ENCODE measurements around the gene UNKL. TPM values are rescaled to one million over a fixed set of nuclear protein-coding genes. Genes with fewer than 3 reads are reported as not detected.
A peak's percentile ranks its signal among the peaks of the same experiment; 100 is the strongest.

UNKL gene, protein sequence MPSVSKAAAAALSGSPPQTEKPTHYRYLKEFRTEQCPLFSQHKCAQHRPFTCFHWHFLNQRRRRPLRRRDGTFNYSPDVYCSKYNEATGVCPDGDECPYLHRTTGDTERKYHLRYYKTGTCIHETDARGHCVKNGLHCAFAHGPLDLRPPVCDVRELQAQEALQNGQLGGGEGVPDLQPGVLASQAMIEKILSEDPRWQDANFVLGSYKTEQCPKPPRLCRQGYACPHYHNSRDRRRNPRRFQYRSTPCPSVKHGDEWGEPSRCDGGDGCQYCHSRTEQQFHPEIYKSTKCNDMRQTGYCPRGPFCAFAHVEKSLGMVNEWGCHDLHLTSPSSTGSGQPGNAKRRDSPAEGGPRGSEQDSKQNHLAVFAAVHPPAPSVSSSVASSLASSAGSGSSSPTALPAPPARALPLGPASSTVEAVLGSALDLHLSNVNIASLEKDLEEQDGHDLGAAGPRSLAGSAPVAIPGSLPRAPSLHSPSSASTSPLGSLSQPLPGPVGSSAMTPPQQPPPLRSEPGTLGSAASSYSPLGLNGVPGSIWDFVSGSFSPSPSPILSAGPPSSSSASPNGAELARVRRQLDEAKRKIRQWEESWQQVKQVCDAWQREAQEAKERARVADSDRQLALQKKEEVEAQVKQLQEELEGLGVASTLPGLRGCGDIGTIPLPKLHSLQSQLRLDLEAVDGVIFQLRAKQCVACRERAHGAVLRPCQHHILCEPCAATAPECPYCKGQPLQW
- polyA plus RNA-seq (2013), result 24.9 and 25.4 TPM in 2 replicates

DNA sequence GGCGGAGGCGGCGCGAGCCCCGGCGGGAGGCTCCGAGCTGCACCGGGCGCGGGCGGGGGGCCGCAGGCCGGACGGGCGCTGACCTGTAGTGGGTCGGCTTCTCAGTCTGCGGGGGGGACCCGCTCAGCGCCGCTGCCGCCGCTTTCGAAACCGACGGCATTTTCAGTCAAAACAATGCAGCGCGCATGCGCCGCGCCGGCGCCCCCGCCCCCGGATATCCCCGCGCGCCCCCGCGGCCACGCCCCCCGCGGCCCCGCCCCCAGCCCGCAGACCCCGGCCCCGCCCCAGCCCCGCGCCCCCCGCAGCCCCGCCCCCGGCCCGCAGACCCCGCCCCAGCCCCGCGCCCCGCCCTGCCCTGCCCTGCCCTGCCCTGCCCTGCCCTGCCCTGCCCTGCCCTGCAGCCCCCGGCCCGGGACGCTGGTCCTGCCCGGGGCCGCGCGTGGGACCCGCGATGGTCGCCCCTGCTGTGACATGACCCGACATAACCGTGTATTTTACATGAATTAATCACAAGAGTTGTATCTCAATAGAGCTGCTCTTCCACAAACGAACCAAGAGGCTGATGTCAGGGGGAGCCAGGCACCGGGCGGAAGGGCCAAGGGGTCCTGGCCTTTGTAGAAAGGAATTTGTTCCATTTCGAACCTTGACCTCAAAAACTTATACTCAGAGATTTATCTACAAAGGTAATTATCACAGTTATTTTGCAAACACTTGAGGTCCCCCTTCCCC, at the start of gene UNKL:
UNKL (minus strand) TSS at position 173 of the 729 bp plus-strand sequence; CDS start at position 160, 13 bp downstream.
- H3K4me3 ChIP-seq (ENCODE audit: low read depth, low read length), result peak within 1 kb of the TSS; percentile 95
- peaks cover 5% of the 10 kb centered on the region in 2 experiments for H3K36me3 ChIP-seq (ENCODE audit: control insufficient read depth in 1 of 2, insufficient read depth in 2 of 2, low read length in 2 of 2)
- H3K9ac ChIP-seq (ENCODE audit: low read length), result peak within 1 kb of the TSS; percentile 5
- peak within 1 kb of the TSS; percentile 84 for H4K8ac ChIP-seq (ENCODE audit: low read depth, low read length)
- H2BK12ac ChIP-seq (ENCODE audit: low read length), result peak within 1 kb of the TSS; percentile 53
- H3K23ac ChIP-seq (ENCODE audit: low read length), result no peak within 1 kb of the TSS
- H3K4me2 ChIP-seq (ENCODE audit: low read length), result peak within 1 kb of the TSS; percentile 97
- H3K9me3 ChIP-seq (ENCODE audit: insufficient read depth, low read depth, low read length), result no peaks in the 10 kb centered on the region
- H4K12ac ChIP-seq (ENCODE audit: low read depth, low read length), result peak within 1 kb of the TSS; percentile 85
- peaks cover 5% of the 10 kb centered on the region for H3K79me2 ChIP-seq (ENCODE audit: control insufficient read depth, insufficient read depth, low read length, poor library complexity)
- peak within 1 kb of the TSS; percentile 80 for H3K4ac ChIP-seq (ENCODE audit: low read depth, low read length)
- peak within 1 kb of the TSS; percentile 74 for H2BK5ac ChIP-seq (ENCODE audit: low read depth, low read length, poor library complexity)
- H3K27me3 ChIP-seq (ENCODE audit: insufficient read depth, low read length), result no peaks in the 10 kb centered on the region
- peaks cover 8% of the 10 kb centered on the region for H3K79me1 ChIP-seq (ENCODE audit: low read length)
- WGBS (ENCODE audit: extremely low coverage, insufficient coverage, insufficient read length), result no CpG with 5 or more reads among the region's 72 CpGs
- peak within 1 kb of the TSS; percentile 70 for H2BK120ac ChIP-seq (ENCODE audit: insufficient read depth, low read length, poor library complexity)
- H3K14ac ChIP-seq (ENCODE audit: low read length), result peak within 1 kb of the TSS; percentile 69
- DNase-seq, result peak; percentile 60 to 79
- H3K4me1 ChIP-seq (ENCODE audit: control insufficient read depth in 1 of 2, insufficient read depth in 2 of 2, low read length in 2 of 2), result peaks cover 0 to 3% of the 10 kb centered on the region in 2 experiments
- peak within 1 kb of the TSS; percentile 68 for H4K91ac ChIP-seq (ENCODE audit: low read depth, low read length)
- H3K27ac ChIP-seq (ENCODE audit: low read depth, low read length), result no peak within 1 kb of the TSS
- peak within 1 kb of the TSS; percentile 4 for H2AK5ac ChIP-seq (ENCODE audit: low read length)
- H2AFZ ChIP-seq (ENCODE audit: insufficient read depth, low read length, poor library complexity), result peak within 1 kb of the TSS; percentile 91
- H3K18ac ChIP-seq (ENCODE audit: low read length), result peak within 1 kb of the TSS; percentile 79

DNA sequence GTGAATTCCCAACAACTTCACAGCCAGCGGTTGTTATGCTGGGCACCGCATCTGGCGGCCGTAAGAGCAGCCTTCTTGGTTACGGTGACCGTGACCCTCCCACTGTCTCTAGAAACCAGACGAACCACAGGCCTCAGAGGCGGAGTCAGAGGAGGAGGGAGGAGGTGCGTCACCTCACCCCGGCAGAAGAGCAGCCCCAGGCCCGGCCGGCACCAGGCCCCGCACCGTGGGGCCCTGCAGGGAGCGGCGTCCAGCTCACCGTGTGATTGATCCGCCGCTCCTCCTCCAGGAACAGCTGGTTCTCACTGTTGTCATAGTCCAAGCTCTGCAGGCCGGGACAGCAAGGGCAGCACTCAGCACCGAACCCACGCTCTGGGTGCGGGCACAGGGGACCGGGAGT, 46.6 kb upstream of the UNKL start:
- no peak overlapping the region for H3K4me3 ChIP-seq (ENCODE audit: low read depth, low read length)
- H3K4me1 ChIP-seq (ENCODE audit: control insufficient read depth in 1 of 2, insufficient read depth in 2 of 2, low read length in 2 of 2), result peaks cover 5 to 6% of the 10 kb centered on the region in 2 experiments
- H2AK5ac ChIP-seq (ENCODE audit: low read length), result no peak overlapping the region
- no peak overlapping the region for H2BK12ac ChIP-seq (ENCODE audit: low read length)
- no peak overlapping the region for H3K23ac ChIP-seq (ENCODE audit: low read length)
- no peaks in the 10 kb centered on the region for H3K9me3 ChIP-seq (ENCODE audit: insufficient read depth, low read depth, low read length)
- H3K9ac ChIP-seq (ENCODE audit: low read length), result no peak overlapping the region
- H3K27ac ChIP-seq (ENCODE audit: low read depth, low read length), result no peak overlapping the region
- H2AFZ ChIP-seq (ENCODE audit: insufficient read depth, low read length, poor library complexity), result no peak overlapping the region
- no CpG with 5 or more reads among the region's 24 CpGs for WGBS (ENCODE audit: extremely low coverage, insufficient coverage, insufficient read length)
- H3K79me2 ChIP-seq (ENCODE audit: control insufficient read depth, insufficient read depth, low read length, poor library complexity), result no peaks in the 10 kb centered on the region
- H2BK120ac ChIP-seq (ENCODE audit: insufficient read depth, low read length, poor library complexity), result no peak overlapping the region
- no peak overlapping the region for H4K91ac ChIP-seq (ENCODE audit: low read depth, low read length)
- H3K27me3 ChIP-seq (ENCODE audit: insufficient read depth, low read length), result no peaks in the 10 kb centered on the region
- H3K36me3 ChIP-seq (ENCODE audit: control insufficient read depth in 1 of 2, insufficient read depth in 2 of 2, low read length in 2 of 2), result peaks cover 46 to 48% of the 10 kb centered on the region in 2 experiments
- no peak for DNase-seq
- no peak overlapping the region for H3K18ac ChIP-seq (ENCODE audit: low read length)
- no peak overlapping the region for H3K4me2 ChIP-seq (ENCODE audit: low read length)
- no peak overlapping the region for H3K4ac ChIP-seq (ENCODE audit: low read depth, low read length)
- no peak overlapping the region for H4K12ac ChIP-seq (ENCODE audit: low read depth, low read length)
- no peak overlapping the region for H3K14ac ChIP-seq (ENCODE audit: low read length)
- no peaks in the 10 kb centered on the region for H3K79me1 ChIP-seq (ENCODE audit: low read length)
- H2BK5ac ChIP-seq (ENCODE audit: low read depth, low read length, poor library complexity), result no peak overlapping the region
- no peak overlapping the region for H4K8ac ChIP-seq (ENCODE audit: low read depth, low read length)

DNA sequence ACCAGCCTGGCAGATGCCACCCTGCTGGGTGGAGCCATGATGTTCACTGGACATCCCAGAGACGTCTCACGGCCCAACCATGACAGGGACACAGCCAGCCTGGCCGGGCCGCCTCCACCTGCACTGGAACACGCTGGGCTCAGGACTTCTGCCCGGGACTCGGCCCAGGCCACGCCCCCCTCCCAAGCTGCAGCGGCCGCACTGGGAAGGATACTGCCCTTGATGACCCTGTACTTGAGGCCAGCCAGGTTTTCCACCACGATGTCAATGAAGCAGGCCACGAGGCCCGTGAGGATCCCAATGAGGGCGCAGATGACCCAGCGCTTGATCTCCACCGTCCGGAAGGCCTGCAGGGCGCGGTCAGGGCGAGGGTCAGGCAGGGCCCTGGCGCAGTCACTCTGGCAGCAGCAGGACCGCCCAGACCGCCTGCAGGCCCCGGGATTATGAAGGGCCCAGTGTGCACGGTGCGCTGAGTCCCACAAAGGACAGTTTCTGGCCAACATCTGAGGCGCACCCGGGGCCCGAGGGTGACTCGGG, 46.2 kb upstream of the UNKL start:
- no peak overlapping the region for H3K14ac ChIP-seq (ENCODE audit: low read length)
- H3K79me2 ChIP-seq (ENCODE audit: control insufficient read depth, insufficient read depth, low read length, poor library complexity), result no peaks in the 10 kb centered on the region
- no peak overlapping the region for H2BK12ac ChIP-seq (ENCODE audit: low read length)
- H2BK5ac ChIP-seq (ENCODE audit: low read depth, low read length, poor library complexity), result no peak overlapping the region
- H4K8ac ChIP-seq (ENCODE audit: low read depth, low read length), result no peak overlapping the region
- H2AK5ac ChIP-seq (ENCODE audit: low read length), result no peak overlapping the region
- H3K9ac ChIP-seq (ENCODE audit: low read length), result no peak overlapping the region
- no peaks in the 10 kb centered on the region for H3K27me3 ChIP-seq (ENCODE audit: insufficient read depth, low read length)
- H4K91ac ChIP-seq (ENCODE audit: low read depth, low read length), result no peak overlapping the region
- no peak for DNase-seq
- H3K4me1 ChIP-seq (ENCODE audit: control insufficient read depth in 1 of 2, insufficient read depth in 2 of 2, low read length in 2 of 2), result peaks cover 5 to 6% of the 10 kb centered on the region in 2 experiments
- H3K79me1 ChIP-seq (ENCODE audit: low read length), result no peaks in the 10 kb centered on the region
- no peak overlapping the region for H3K27ac ChIP-seq (ENCODE audit: low read depth, low read length)
- no peak overlapping the region for H2AFZ ChIP-seq (ENCODE audit: insufficient read depth, low read length, poor library complexity)
- peak overlapping the region; percentile 7 for H3K18ac ChIP-seq (ENCODE audit: low read length)
- H3K36me3 ChIP-seq (ENCODE audit: control insufficient read depth in 1 of 2, insufficient read depth in 2 of 2, low read length in 2 of 2), result peaks cover 50 to 52% of the 10 kb centered on the region in 2 experiments
- H3K4me3 ChIP-seq (ENCODE audit: low read depth, low read length), result no peak overlapping the region
- no peak overlapping the region for H3K4me2 ChIP-seq (ENCODE audit: low read length)
- H4K12ac ChIP-seq (ENCODE audit: low read depth, low read length), result no peak overlapping the region
- WGBS (ENCODE audit: extremely low coverage, insufficient coverage, insufficient read length), result no CpG with 5 or more reads among the region's 30 CpGs
- no peaks in the 10 kb centered on the region for H3K9me3 ChIP-seq (ENCODE audit: insufficient read depth, low read depth, low read length)
- H3K4ac ChIP-seq (ENCODE audit: low read depth, low read length), result no peak overlapping the region
- no peak overlapping the region for H2BK120ac ChIP-seq (ENCODE audit: insufficient read depth, low read length, poor library complexity)
- H3K23ac ChIP-seq (ENCODE audit: low read length), result no peak overlapping the region

DNA sequence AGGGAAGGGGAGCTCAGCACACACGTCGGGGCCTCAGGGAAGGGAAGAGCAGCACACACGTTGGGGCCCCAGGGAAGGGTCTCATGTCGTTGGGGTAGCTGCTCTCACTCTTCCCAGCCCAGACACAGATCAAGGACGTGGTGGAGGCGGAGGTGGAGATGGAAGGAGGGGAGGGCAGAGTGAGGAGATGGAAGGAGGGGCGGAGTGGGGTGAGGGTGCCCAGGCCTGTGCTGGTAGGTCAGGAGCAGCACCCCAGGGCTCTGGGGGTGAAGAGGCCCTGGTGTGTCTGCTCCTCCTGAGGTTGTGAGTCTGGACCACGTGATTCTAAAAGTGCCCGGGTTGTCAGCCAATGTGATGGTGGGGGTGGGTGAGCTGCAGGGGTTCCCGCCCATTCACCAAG, 45.5 kb upstream of the UNKL start:
- no peak overlapping the region for H3K23ac ChIP-seq (ENCODE audit: low read length)
- no peak overlapping the region for H4K91ac ChIP-seq (ENCODE audit: low read depth, low read length)
- no peak overlapping the region for H2AK5ac ChIP-seq (ENCODE audit: low read length)
- H3K79me2 ChIP-seq (ENCODE audit: control insufficient read depth, insufficient read depth, low read length, poor library complexity), result no peaks in the 10 kb centered on the region
- no CpG with 5 or more reads among the region's 10 CpGs for WGBS (ENCODE audit: extremely low coverage, insufficient coverage, insufficient read length)
- H2BK120ac ChIP-seq (ENCODE audit: insufficient read depth, low read length, poor library complexity), result no peak overlapping the region
- H2BK12ac ChIP-seq (ENCODE audit: low read length), result no peak overlapping the region
- no peak overlapping the region for H2AFZ ChIP-seq (ENCODE audit: insufficient read depth, low read length, poor library complexity)
- peaks cover 5 to 6% of the 10 kb centered on the region in 2 experiments for H3K4me1 ChIP-seq (ENCODE audit: control insufficient read depth in 1 of 2, insufficient read depth in 2 of 2, low read length in 2 of 2)
- H3K27ac ChIP-seq (ENCODE audit: low read depth, low read length), result no peak overlapping the region
- H3K36me3 ChIP-seq (ENCODE audit: control insufficient read depth in 1 of 2, insufficient read depth in 2 of 2, low read length in 2 of 2), result peaks cover 57 to 59% of the 10 kb centered on the region in 2 experiments
- no peaks in the 10 kb centered on the region for H3K9me3 ChIP-seq (ENCODE audit: insufficient read depth, low read depth, low read length)
- DNase-seq, result no peak
- H4K8ac ChIP-seq (ENCODE audit: low read depth, low read length), result no peak overlapping the region
- no peaks in the 10 kb centered on the region for H3K27me3 ChIP-seq (ENCODE audit: insufficient read depth, low read length)
- H3K14ac ChIP-seq (ENCODE audit: low read length), result no peak overlapping the region
- H3K9ac ChIP-seq (ENCODE audit: low read length), result no peak overlapping the region
- H3K18ac ChIP-seq (ENCODE audit: low read length), result no peak overlapping the region
- no peak overlapping the region for H3K4me3 ChIP-seq (ENCODE audit: low read depth, low read length)
- no peak overlapping the region for H2BK5ac ChIP-seq (ENCODE audit: low read depth, low read length, poor library complexity)
- H3K4me2 ChIP-seq (ENCODE audit: low read length), result no peak overlapping the region
- no peak overlapping the region for H4K12ac ChIP-seq (ENCODE audit: low read depth, low read length)
- no peaks in the 10 kb centered on the region for H3K79me1 ChIP-seq (ENCODE audit: low read length)
- no peak overlapping the region for H3K4ac ChIP-seq (ENCODE audit: low read depth, low read length)
